HepG2 (cell line): ENCODE results near the gene GNPAT. TPM values are rescaled to one million over a fixed set of nuclear protein-coding genes. Genes with fewer than 3 reads are reported as not detected.

Experiments
- ADNP ChIP-seq: sonication (generic); formaldehyde crosslinking; IDR thresholded peaks from 2 replicates; pipeline ENCODE4 v1.4.0; 2020; ENCODE audit warnings: missing genetic modification reagents
- ATF4 ChIP-seq, 2 experiments: fragments of 450-650 bp in 1 of 2; sonication (generic) in 1 of 2; formaldehyde crosslinking; IDR thresholded peaks; 2 replicates each; pipeline versions ENCODE4 v1.5.0 to v1.8.0; 2020 to 2022; ENCODE audit warnings: mild to moderate bottlenecking in 1 of 2, missing genetic modification reagents in 1 of 2
- ELK4 ChIP-seq: sonication (generic); formaldehyde crosslinking; IDR thresholded peaks from 2 replicates; pipeline ENCODE4 v1.9.0; 2021; ENCODE audit warnings: missing genetic modification reagents, borderline replicate concordance
- FOXA1 ChIP-seq, 2 experiments: fragments of 450-650 bp in 1 of 2; sonication (generic) in 1 of 2; formaldehyde crosslinking in 1 of 2; IDR thresholded peaks; 2 replicates each; pipeline versions ENCODE4 v1.4.0 to v1.6.1; 2016 to 2020; ENCODE audit warnings: missing genetic modification reagents in 1 of 2
- FOXP4 ChIP-seq: sonication (generic); formaldehyde crosslinking; IDR thresholded peaks from 2 replicates; pipeline ENCODE4 v1.4.0; 2020; ENCODE audit warnings: missing genetic modification reagents
- HMG20A ChIP-seq: IDR thresholded peaks from 2 replicates; pipeline ENCODE4 v1.6.1; 2016; ENCODE audit warnings: borderline replicate concordance
- MEIS1 ChIP-seq: sonication (generic); formaldehyde crosslinking; IDR thresholded peaks from 2 replicates; pipeline ENCODE4 v1.9.0; 2021; ENCODE audit warnings: mild to moderate bottlenecking, missing genetic modification reagents, moderate library complexity, borderline replicate concordance
- TRAFD1 ChIP-seq: sonication (generic); formaldehyde crosslinking; IDR thresholded peaks from 2 replicates; pipeline ENCODE4 v1.5.1; 2020; ENCODE audit warnings: missing genetic modification reagents, mild to moderate bottlenecking, borderline replicate concordance
- ZNF235 ChIP-seq: sonication (generic); formaldehyde crosslinking; IDR thresholded peaks from 2 replicates; pipeline ENCODE4 v1.8.1; 2023; ENCODE audit warnings: mild to moderate bottlenecking, missing genetic modification reagents, borderline replicate concordance
- ZNF788 ChIP-seq: sonication (generic); formaldehyde crosslinking; IDR thresholded peaks from 2 replicates; pipeline ENCODE4 v1.5.0; 2020; ENCODE audit warnings: mild to moderate bottlenecking, missing genetic modification reagents, borderline replicate concordance
- polyA plus RNA-seq, 8 experiments: library from polyadenylated mRNA; depleted of rRNA in 3 of 8; stranded (reverse) in 7 of 8; unstranded in 1 of 8; fragments of >200 nt; fragmentation: Illumina TruSeq in 4 of 8; extraction: Trizol in 4 of 8; gene quantifications; 2 replicates each; pipeline versions ENCODE4 v1.2.1 to v1.2.3, GENCODE V29; 2011 to 2016; ENCODE audit warnings: low read depth in 4 of 8, missing spikeins in 1 of 8, mixed read lengths in 1 of 8; ENCODE audit not compliant: insufficient read depth in 1 of 8
- total RNA-seq, 5 experiments: library from RNA; depleted of rRNA; stranded (reverse); fragments of >200 nt; fragmentation: Illumina TruSeq; extraction: Trizol; gene quantifications; 2 replicates each; pipeline ENCODE4 v1.2.3, GENCODE V29; 2016; ENCODE audit warnings: low read depth in 1 of 5
- TF ChIP-seq, protein P1 (sequence below): sonication (generic); formaldehyde crosslinking; IDR thresholded peaks from 2 replicates; pipeline ENCODE4 v1.5.0; 2020; ENCODE audit warnings: missing genetic modification reagents
- TF ChIP-seq, protein P2 (sequence below): sonication (generic); formaldehyde crosslinking; IDR thresholded peaks from 2 replicates; pipeline ENCODE4 v1.8.1; 2023; ENCODE audit warnings: mild to moderate bottlenecking, inconsistent platforms, moderate library complexity, missing genetic modification reagents, borderline replicate concordance
- TF ChIP-seq, protein P3 (sequence below): sonication (generic); IDR thresholded peaks from 2 replicates; pipeline ENCODE4 v1.6.1; 2016; ENCODE audit warnings: low read depth, borderline replicate concordance

Gene GNPAT
- total and polyA plus RNA-seq, 2 of the 13 experiments (the other 11 are each of a cell fraction or from before 2014, with no cell fraction given) = 58.3 to 114 TPM

GRCh38 chr1:231248778-231249177, 7.8 kb downstream of the GNPAT start (continued):
- peak; percentile 42; the same call in 1 of the 2 replicates for TF ChIP-seq HMG20A
- TF ChIP-seq ADNP (CRISPR knock-in tag) = no peak
- no peak for TF ChIP-seq ZNF235
- peak; percentile 57; the same call in 1 of the 2 replicates for TF ChIP-seq FOXA1 (IDR thresholded peaks at IDR 0.05)
- peak; percentile 86 for TF ChIP-seq FOXA1 (CRISPR knock-in tag; IDR thresholded peaks at IDR 0.05)
- no peak for TF ChIP-seq TRAFD1 (CRISPR knock-in tag)
- peak in 1 of 2 experiments; percentile 87; a peak in 2 of 4 replicates for TF ChIP-seq ATF4 (CRISPR knock-in tag; IDR thresholded peaks at IDR 0.05)
- TF ChIP-seq, protein P1, sequence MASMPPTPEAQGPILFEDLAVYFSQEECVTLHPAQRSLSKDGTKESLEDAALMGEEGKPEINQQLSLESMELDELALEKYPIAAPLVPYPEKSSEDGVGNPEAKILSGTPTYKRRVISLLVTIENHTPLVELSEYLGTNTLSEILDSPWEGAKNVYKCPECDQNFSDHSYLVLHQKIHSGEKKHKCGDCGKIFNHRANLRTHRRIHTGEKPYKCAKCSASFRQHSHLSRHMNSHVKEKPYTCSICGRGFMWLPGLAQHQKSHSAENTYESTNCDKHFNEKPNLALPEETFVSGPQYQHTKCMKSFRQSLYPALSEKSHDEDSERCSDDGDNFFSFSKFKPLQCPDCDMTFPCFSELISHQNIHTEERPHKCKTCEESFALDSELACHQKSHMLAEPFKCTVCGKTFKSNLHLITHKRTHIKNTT (CRISPR knock-in tag) = no peak
- TF ChIP-seq, protein P2, sequence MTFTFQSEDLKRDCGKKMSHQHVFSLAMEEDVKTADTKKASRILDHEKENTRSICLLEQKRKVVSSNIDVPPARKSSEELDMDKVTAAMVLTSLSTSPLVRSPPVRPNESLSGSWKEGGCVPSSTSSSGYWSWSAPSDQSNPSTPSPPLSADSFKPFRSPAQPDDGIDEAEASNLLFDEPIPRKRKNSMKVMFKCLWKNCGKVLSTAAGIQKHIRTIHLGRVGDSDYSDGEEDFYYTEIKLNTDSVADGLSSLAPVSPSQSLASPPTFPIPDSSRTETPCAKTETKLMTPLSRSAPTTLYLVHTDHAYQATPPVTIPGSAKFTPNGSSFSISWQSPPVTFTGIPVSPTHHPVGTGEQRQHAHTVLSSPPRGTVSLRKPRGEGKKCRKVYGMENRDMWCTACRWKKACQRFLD = no peak
- TF ChIP-seq ZNF788 (CRISPR knock-in tag) = no peak
- 0 out of 2 replicates have a peak, but pooled peaks have one; percentile 21 for TF ChIP-seq FOXP4 (CRISPR knock-in tag)
- no peak for TF ChIP-seq MEIS1 (CRISPR knock-in tag)
- TF ChIP-seq, protein P3, sequence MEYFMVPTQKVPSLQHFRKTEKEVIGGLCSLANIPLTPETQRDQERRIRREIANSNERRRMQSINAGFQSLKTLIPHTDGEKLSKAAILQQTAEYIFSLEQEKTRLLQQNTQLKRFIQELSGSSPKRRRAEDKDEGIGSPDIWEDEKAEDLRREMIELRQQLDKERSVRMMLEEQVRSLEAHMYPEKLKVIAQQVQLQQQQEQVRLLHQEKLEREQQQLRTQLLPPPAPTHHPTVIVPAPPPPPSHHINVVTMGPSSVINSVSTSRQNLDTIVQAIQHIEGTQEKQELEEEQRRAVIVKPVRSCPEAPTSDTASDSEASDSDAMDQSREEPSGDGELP = peak; percentile 76; the same call in 1 of the 2 replicates
- TF ChIP-seq ELK4 (CRISPR knock-in tag) = no peak
